ENCODE data around the gene TFDP1. TPM values are rescaled to one million over a fixed set of nuclear protein-coding genes. Genes with fewer than 3 reads are reported as not detected.

The TFDP1 gene
- polyA plus RNA-seq, 3 donors from 2014 or later, result 25.2 to 39.3 (median 33.7) TPM

GRCh38 chr13:113634279-113635047 lies 49.9 kb downstream of the TFDP1 start:
- Mint-ChIP-seq H3K27ac (no peak overlapping the region), H3K9me3 (no peaks in the 10 kb centered on the region), H3K4me3 (no peak overlapping the region), H3K4me1 (no peaks in the 10 kb centered on the region), H3K36me3 (peaks cover 18 to 27% (median 25%) of the 10 kb centered on the region in 3 donors), H3K27me3 (ENCODE audit: low read depth in 3 of 3) (peaks cover 0 to 2% (median 0%) of the 10 kb centered on the region in 3 donors)
- no peak for DNase-seq

DNA sequence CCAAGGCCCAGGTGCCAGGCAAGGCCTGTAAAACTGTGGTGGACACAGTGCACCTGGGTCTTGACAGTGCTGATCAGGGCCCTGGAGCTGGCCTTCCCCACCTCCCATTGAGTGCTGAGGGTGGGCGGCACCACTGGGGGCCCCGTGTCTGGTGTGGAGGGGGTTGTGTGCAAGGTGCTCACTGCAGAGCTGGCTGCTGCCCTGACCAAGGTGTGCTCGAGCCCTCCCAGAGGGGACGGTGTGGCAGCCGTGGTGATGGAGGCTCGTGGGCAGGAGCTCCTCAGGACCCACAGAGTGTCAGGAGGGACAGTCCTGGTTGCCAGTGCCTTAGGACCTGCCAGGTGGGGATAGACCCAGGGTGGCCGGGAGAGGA lies 50.5 kb downstream of the TFDP1 start:
- Mint-ChIP-seq H3K4me1 (no peaks in the 10 kb centered on the region), H3K9me3 (no peaks in the 10 kb centered on the region), H3K27ac (no peak overlapping the region), H3K36me3 (peaks cover 18 to 29% (median 25%) of the 10 kb centered on the region in 3 donors), H3K27me3 (ENCODE audit: low read depth in 3 of 3) (peaks cover 0 to 2% (median 0%) of the 10 kb centered on the region in 3 donors), H3K4me3 (no peak overlapping the region)
- no peak for DNase-seq

- Mint-ChIP-seq H3K9me3 (no peaks in the 10 kb centered on the region), H3K4me3 (no peak overlapping the region), H3K27ac (no peak overlapping the region), H3K4me1 (no peaks in the 10 kb centered on the region), H3K36me3 (peaks cover 18 to 36% (median 27%) of the 10 kb centered on the region in 3 donors), H3K27me3 (ENCODE audit: low read depth in 3 of 3) (peaks cover 0 to 2% (median 0%) of the 10 kb centered on the region in 3 donors)
- DNase-seq, result no peak
These were observed 51.2 kb downstream of the TFDP1 start for GRCh38 chr13:113635709-113636108.

DNA sequence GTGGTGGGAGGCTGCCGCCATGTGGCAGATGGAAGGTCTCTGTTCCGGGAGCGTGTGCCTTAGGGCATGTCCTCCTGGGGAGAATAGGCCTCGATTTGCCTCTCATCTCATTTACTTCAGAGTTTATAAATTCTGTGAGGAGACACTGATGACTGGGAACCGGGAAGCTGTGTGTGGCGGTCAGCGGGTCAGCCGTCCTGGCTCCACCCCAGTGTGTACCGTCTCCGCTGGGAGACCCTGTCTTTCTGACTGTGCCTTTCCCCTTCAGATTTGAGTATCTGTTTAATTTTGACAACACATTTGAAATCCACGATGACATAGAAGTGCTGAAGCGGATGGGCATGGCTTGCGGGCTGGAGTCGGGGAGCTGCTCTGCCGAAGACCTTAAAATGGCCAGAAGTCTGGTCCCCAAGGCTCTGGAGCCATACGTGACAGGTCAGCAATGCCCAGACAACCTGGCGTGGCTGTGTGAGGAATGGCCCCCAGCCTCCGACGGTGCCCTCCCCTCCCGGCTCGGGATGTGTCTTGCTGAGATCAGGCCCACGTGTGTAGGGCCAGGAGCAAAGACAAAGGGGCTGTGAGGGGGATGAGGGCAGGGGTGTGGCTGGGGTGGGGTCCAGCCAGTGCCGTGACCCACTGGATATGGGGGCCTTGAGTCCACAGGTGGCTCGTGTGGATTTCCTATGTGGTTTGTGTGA lies 51.9 kb downstream of the TFDP1 start:
- Mint-ChIP-seq H3K4me3 (no peak overlapping the region), H3K36me3 (peaks cover 18 to 38% (median 30%) of the 10 kb centered on the region in 3 donors), H3K27me3 (ENCODE audit: low read depth in 3 of 3) (peaks cover 0 to 2% (median 0%) of the 10 kb centered on the region in 3 donors), H3K9me3 (no peaks in the 10 kb centered on the region), H3K27ac (no peak overlapping the region), H3K4me1 (no peaks in the 10 kb centered on the region)
- no peak for DNase-seq

DNA sequence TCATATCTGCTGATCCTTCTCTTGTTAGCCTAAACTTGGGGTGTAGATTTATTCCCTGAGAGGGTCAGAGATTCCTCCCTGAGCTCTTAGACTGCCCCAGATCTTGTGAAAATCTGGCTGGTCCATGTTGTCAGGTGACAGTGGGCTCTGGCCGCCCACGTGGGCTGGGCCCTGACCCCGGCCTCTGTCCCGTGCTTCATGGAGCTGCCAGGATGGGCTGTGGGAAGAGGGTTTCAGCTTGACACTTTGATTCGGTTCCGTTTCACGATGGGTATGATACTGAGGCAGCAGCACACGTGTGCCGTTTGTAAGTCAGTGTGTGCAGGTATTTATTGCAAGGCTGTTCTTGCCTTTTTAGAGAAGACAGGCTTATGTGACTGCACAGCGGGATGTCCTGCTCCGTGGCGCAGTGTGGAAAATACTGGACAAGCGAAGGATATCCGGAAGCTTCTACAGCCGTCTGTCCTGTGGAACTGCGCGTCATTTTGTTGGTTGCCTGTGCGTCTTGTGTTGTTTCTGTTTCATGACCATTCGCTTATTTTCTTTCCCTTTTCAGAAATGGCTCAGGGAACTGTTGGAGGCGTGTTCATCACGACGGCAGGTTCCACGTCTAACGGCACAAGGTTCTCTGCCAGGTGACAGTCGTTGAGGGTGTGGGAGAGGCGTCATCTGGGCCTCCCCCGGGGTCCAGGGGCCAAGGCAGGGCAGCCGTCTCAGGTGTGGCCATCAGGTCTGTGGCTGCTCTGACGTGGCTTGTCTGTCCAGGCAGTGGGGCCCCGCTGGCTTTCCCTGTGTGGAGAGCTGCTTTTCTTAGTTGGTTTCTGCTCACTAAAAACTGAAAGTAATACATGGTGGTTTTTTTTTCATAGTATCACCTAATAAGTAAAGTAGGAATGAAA lies 53.0 kb downstream of the TFDP1 start:
- Mint-ChIP-seq H3K4me3 (no peak overlapping the region), H3K36me3 (peaks cover 25 to 45% (median 32%) of the 10 kb centered on the region in 3 donors), H3K27ac (no peak overlapping the region), H3K27me3 (ENCODE audit: low read depth in 3 of 3) (peaks cover 0 to 2% (median 0%) of the 10 kb centered on the region in 3 donors), H3K4me1 (no peaks in the 10 kb centered on the region), H3K9me3 (no peaks in the 10 kb centered on the region)
- no peak for DNase-seq

- H3K4me1 Mint-ChIP-seq, result no peaks in the 10 kb centered on the region
- peaks cover 25 to 41% (median 27%) of the 10 kb centered on the region in 3 donors for H3K36me3 Mint-ChIP-seq
- no peak overlapping the region for H3K4me3 Mint-ChIP-seq
- peaks cover 0 to 2% (median 0%) of the 10 kb centered on the region in 3 donors for H3K27me3 Mint-ChIP-seq (ENCODE audit: low read depth in 3 of 3)
- peak overlapping the region in 1 of 6 donors; percentile 35 for H3K27ac Mint-ChIP-seq
- DNase-seq, result no peak
- no peaks in the 10 kb centered on the region for H3K9me3 Mint-ChIP-seq
These were observed 53.7 kb downstream of the TFDP1 start for GRCh38 chr13:113638173-113638746.

- H3K27ac Mint-ChIP-seq, result no peak overlapping the region
- H3K27me3 Mint-ChIP-seq (ENCODE audit: low read depth in 3 of 3), result peaks cover 0 to 2% (median 0%) of the 10 kb centered on the region in 3 donors
- H3K36me3 Mint-ChIP-seq, result peaks cover 25 to 41% (median 27%) of the 10 kb centered on the region in 3 donors
- DNase-seq, result no peak
- no peaks in the 10 kb centered on the region for H3K9me3 Mint-ChIP-seq
- H3K4me3 Mint-ChIP-seq, result no peak overlapping the region
- no peaks in the 10 kb centered on the region for H3K4me1 Mint-ChIP-seq
These were observed 54.3 kb downstream of the TFDP1 start for GRCh38 chr13:113638806-113639205.

GRCh38 chr13:113639616-113640262 lies 55.2 kb downstream of the TFDP1 start:
- peaks cover 0 to 2% (median 0%) of the 10 kb centered on the region in 3 donors for H3K27me3 Mint-ChIP-seq (ENCODE audit: low read depth in 3 of 3)
- no peaks in the 10 kb centered on the region for H3K9me3 Mint-ChIP-seq
- no peak overlapping the region for H3K4me3 Mint-ChIP-seq
- peaks cover 17 to 33% (median 21%) of the 10 kb centered on the region in 3 donors for H3K36me3 Mint-ChIP-seq
- no peak overlapping the region for H3K27ac Mint-ChIP-seq
- no peaks in the 10 kb centered on the region for H3K4me1 Mint-ChIP-seq
- DNase-seq, result no peak

DNA sequence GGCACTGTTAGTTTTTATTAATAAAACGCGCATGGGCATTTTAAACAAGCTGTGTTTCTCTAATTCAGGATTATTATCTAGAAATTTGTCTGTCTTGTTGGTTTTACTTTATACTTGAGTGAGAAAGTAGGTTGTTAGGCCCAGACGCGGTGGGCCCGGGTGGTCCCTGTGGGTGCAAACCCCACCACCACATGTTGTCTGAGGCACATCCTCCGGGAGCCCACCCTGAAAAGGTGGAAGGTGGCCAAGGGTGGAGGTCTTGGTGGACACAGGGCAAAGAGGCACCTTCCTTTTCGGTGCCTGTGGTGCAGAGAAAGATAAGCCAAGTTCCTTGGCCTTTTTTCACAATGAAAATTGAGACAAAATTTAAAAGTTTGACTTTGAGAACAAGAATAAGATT lies 56.9 kb downstream of the TFDP1 start:
- DNase-seq, result no peak

GRCh38 chr13:113642563-113642962 lies 58.0 kb downstream of the TFDP1 start:
- H3K4me1 Mint-ChIP-seq, result peaks cover 0 to 7% of the 10 kb centered on the region in 2 donors
- H3K9me3 Mint-ChIP-seq, result no peaks in the 10 kb centered on the region
- H3K36me3 Mint-ChIP-seq, result peaks cover 13 to 29% (median 18%) of the 10 kb centered on the region in 3 donors
- DNase-seq, result no peak
- H3K27me3 Mint-ChIP-seq (ENCODE audit: low read depth in 3 of 3), result peaks cover 0 to 2% (median 0%) of the 10 kb centered on the region in 3 donors
- no peak overlapping the region for H3K4me3 Mint-ChIP-seq
- H3K27ac Mint-ChIP-seq, result no peak overlapping the region

More for the DNA sequence above, 56.9 kb downstream of the TFDP1 start:
- H3K27me3 Mint-ChIP-seq (ENCODE audit: low read depth in 3 of 3), result peaks cover 0 to under 1% (median 0%) of the 10 kb centered on the region in 3 donors
- no peak overlapping the region for H3K27ac Mint-ChIP-seq
- H3K36me3 Mint-ChIP-seq, result peaks cover 16 to 31% (median 21%) of the 10 kb centered on the region in 3 donors
- peaks cover 0 to 4% of the 10 kb centered on the region in 2 donors for H3K4me1 Mint-ChIP-seq
- H3K4me3 Mint-ChIP-seq, result no peak overlapping the region
- no peaks in the 10 kb centered on the region for H3K9me3 Mint-ChIP-seq

- Mint-ChIP-seq H3K36me3 (peaks cover 7 to 24% (median 12%) of the 10 kb centered on the region in 3 donors), H3K9me3 (no peaks in the 10 kb centered on the region), H3K4me1 (peaks cover 0 to 7% of the 10 kb centered on the region in 2 donors), H3K27ac (no peak overlapping the region), H3K27me3 (ENCODE audit: low read depth in 3 of 3) (peaks cover 0 to 4% (median 2%) of the 10 kb centered on the region in 3 donors), H3K4me3 (no peak overlapping the region)
- no peak for DNase-seq
These were observed 59.0 kb downstream of the TFDP1 start for GRCh38 chr13:113643593-113643992.

GRCh38 chr13:113644800-113645199 lies 60.2 kb downstream of the TFDP1 start:
- Mint-ChIP-seq H3K4me3 (no peak overlapping the region), H3K27ac (no peak overlapping the region), H3K9me3 (no peaks in the 10 kb centered on the region), H3K27me3 (ENCODE audit: low read depth in 3 of 3) (peaks cover 0 to 4% (median 2%) of the 10 kb centered on the region in 3 donors), H3K36me3 (peaks cover 7 to 19% (median 7%) of the 10 kb centered on the region in 3 donors), H3K4me1 (peaks cover 0 to 7% of the 10 kb centered on the region in 2 donors)
- no peak for DNase-seq

GRCh38 chr13:113645329-113645728 lies 60.8 kb downstream of the TFDP1 start:
- DNase-seq, result no peak
- Mint-ChIP-seq H3K4me3 (no peak overlapping the region), H3K27me3 (ENCODE audit: low read depth in 3 of 3) (peaks cover 0 to 4% (median 2%) of the 10 kb centered on the region in 3 donors), H3K27ac (no peak overlapping the region), H3K36me3 (peaks cover 7 to 14% (median 7%) of the 10 kb centered on the region in 3 donors), H3K4me1 (peaks cover 1 to 7% of the 10 kb centered on the region in 2 donors), H3K9me3 (no peaks in the 10 kb centered on the region)
